ENCODE data around the gene CNPY4.

Gene CNPY4

GRCh38 chr7:100119072-100119969, at the start of gene CNPY4, which contains the start of gene TAF6:
Gene CNPY4 (plus strand): TSS chr7:100119634. CDS start chr7:100119745, 111 bp downstream.
Gene TAF6 (minus strand): TSS chr7:100119358. CDS start chr7:100114209, 5,149 bp downstream.
- DNase-seq (ENCODE audit: low read depth, low spot score): no peak

GRCh38 chr7:100069991-100070390, 49.4 kb upstream of the CNPY4 start:
- DNase-seq (ENCODE audit: low read depth, low spot score): no peak

GRCh38 chr7:100071018-100071723, 48.3 kb upstream of the CNPY4 start:
- no peak for DNase-seq (ENCODE audit: low read depth, low spot score)

- no peak for DNase-seq (ENCODE audit: low read depth, low spot score)
Observed at GRCh38 chr7:100072462-100072861, 47.0 kb upstream of the CNPY4 start.

GRCh38 chr7:100074841-100075240, 44.6 kb upstream of the CNPY4 start:
- DNase-seq (ENCODE audit: low read depth, low spot score): no peak

- no peak for DNase-seq (ENCODE audit: low read depth, low spot score)
Observed at GRCh38 chr7:100075418-100075817, 44.0 kb upstream of the CNPY4 start.

- DNase-seq (ENCODE audit: low read depth, low spot score): no peak
Observed at GRCh38 chr7:100077205-100077604, 42.2 kb upstream of the CNPY4 start.

- no peak for DNase-seq (ENCODE audit: low read depth, low spot score)
Observed at GRCh38 chr7:100079024-100079560, 40.3 kb upstream of the CNPY4 start.

- DNase-seq (ENCODE audit: low read depth, low spot score): no peak
Observed at GRCh38 chr7:100080907-100081534, 38.4 kb upstream of the CNPY4 start.

GRCh38 chr7:100081535-100082102, 37.8 kb upstream of the CNPY4 start, which contains the start of gene ZNF3:
Gene ZNF3 (minus strand): TSS chr7:100081723. CDS start chr7:100077357, 4,366 bp downstream.
- DNase-seq (ENCODE audit: low read depth, low spot score): peak; percentile 96

GRCh38 chr7:100082978-100083377, 36.5 kb upstream of the CNPY4 start:
- DNase-seq (ENCODE audit: low read depth, low spot score): no peak

- no peak for DNase-seq (ENCODE audit: low read depth, low spot score)
Observed at GRCh38 chr7:100085515-100085914, 33.9 kb upstream of the CNPY4 start.

GRCh38 chr7:100087055-100087750, 32.2 kb upstream of the CNPY4 start:
- no peak for DNase-seq (ENCODE audit: low read depth, low spot score)

- DNase-seq (ENCODE audit: low read depth, low spot score): no peak
Observed at GRCh38 chr7:100088095-100088620, 31.3 kb upstream of the CNPY4 start.

- no peak for DNase-seq (ENCODE audit: low read depth, low spot score)
Observed at GRCh38 chr7:100088621-100089457, 30.6 kb upstream of the CNPY4 start, which contains the start of gene COPS6. Gene COPS6 (plus strand): TSS chr7:100088969. CDS start chr7:100088991, 22 bp downstream.

- DNase-seq (ENCODE audit: low read depth, low spot score): no peak
Observed at GRCh38 chr7:100089458-100090196, 29.8 kb upstream of the CNPY4 start.

- no peak for DNase-seq (ENCODE audit: low read depth, low spot score)
Observed at GRCh38 chr7:100090527-100091410, 28.7 kb upstream of the CNPY4 start.
